Astrocyte (in vitro differentiated cells and primary cell): ENCODE results near the gene ACBD3. TPM values are rescaled to one million over a fixed set of nuclear protein-coding genes. Genes with fewer than 3 reads are reported as not detected.
"Not testable (repeated sequence)": the region's sequence is repeated elsewhere in the genome, so short reads cannot be mapped to it uniquely, and the experiment has no call there.

Source experiments
- DNase-seq: peaks from one replicate; pipeline ENCODE4 v3.0.0-alpha.2; 2010; ENCODE audit warnings: low read depth
- FAIRE-seq: peaks from 2 replicates; lab custom pipeline; 2011; peaks lifted over from hg19 to GRCh38; lab: Jason Lieb, UNC
- H2AFZ ChIP-seq: 2 replicates; pipeline ENCODE4 v1.6.0; 2012; ENCODE audit warnings: low read depth, low read length, inconsistent platforms
- H3K27ac ChIP-seq: 2 replicates; pipeline ENCODE4 v1.5.1; 2011; ENCODE audit warnings: low read depth, low read length, inconsistent platforms
- H3K27me3 ChIP-seq: 2 replicates; pipeline ENCODE4 v1.6.0; 2011; ENCODE audit warnings: low read length, inconsistent platforms; ENCODE audit not compliant: insufficient read depth
- H3K36me3 ChIP-seq: 2 replicates; pipeline ENCODE4 v1.5.1; 2011; ENCODE audit warnings: low read length, inconsistent platforms; ENCODE audit not compliant: insufficient read depth
- H3K4me1 ChIP-seq: 2 replicates; pipeline ENCODE4 v1.5.1; 2011; ENCODE audit warnings: low read length, inconsistent platforms; ENCODE audit not compliant: insufficient read depth
- H3K4me2 ChIP-seq: 2 replicates; pipeline ENCODE4 v1.6.0; 2012; ENCODE audit warnings: low read length, inconsistent platforms
- H3K4me3 ChIP-seq: 2 replicates; pipeline ENCODE4 v1.5.1; 2011; ENCODE audit warnings: low read depth, mild to moderate bottlenecking, low read length, inconsistent platforms; ENCODE audit not compliant: insufficient read depth
- H3K79me2 ChIP-seq: 2 replicates; pipeline ENCODE4 v1.6.0; 2012; ENCODE audit warnings: mild to moderate bottlenecking, low read length, inconsistent platforms; ENCODE audit not compliant: insufficient read depth
- H3K9ac ChIP-seq: 2 replicates; pipeline ENCODE4 v1.6.0; 2012; ENCODE audit warnings: mild to moderate bottlenecking, low read length, inconsistent platforms
- H3K9me3 ChIP-seq: 2 replicates; pipeline ENCODE4 v1.5.1; 2012; ENCODE audit warnings: low read depth, mild to moderate bottlenecking, low read length, inconsistent platforms; ENCODE audit not compliant: insufficient read depth
- H4K20me1 ChIP-seq: 2 replicates; pipeline ENCODE4 v1.6.0; 2012; ENCODE audit warnings: low read length, inconsistent platforms; ENCODE audit not compliant: insufficient read depth
- H3K27ac Mint-ChIP-seq: one replicate; pipeline ENCODE4 v1.8.0; 2021; ENCODE audit warnings: mild to moderate bottlenecking, mixed read lengths; ENCODE audit not compliant: unreplicated experiment
- H3K27me3 Mint-ChIP-seq: one replicate; pipeline ENCODE4 v1.8.0; 2021; ENCODE audit warnings: low read depth, mixed read lengths; ENCODE audit not compliant: unreplicated experiment
- H3K36me3 Mint-ChIP-seq: one replicate; pipeline ENCODE4 v1.8.0; 2021; ENCODE audit warnings: low read depth, mixed read lengths; ENCODE audit not compliant: unreplicated experiment
- H3K4me1 Mint-ChIP-seq: one replicate; pipeline ENCODE4 v1.8.0; 2021; ENCODE audit warnings: low read depth, mixed read lengths; ENCODE audit not compliant: unreplicated experiment
- H3K4me3 Mint-ChIP-seq: one replicate; pipeline ENCODE4 v1.8.0; 2021; ENCODE audit warnings: mild to moderate bottlenecking, moderate library complexity, mixed read lengths; ENCODE audit not compliant: unreplicated experiment
- H3K9me3 Mint-ChIP-seq: one replicate; pipeline ENCODE4 v1.8.0; 2021; ENCODE audit warnings: mild to moderate bottlenecking, mixed read lengths; ENCODE audit not compliant: unreplicated experiment
- EZH2 ChIP-seq: IDR thresholded peaks from 2 replicates; pipeline ENCODE4 v1.6.1; 2012; ENCODE audit warnings: mild to moderate bottlenecking, low read length, inconsistent platforms; ENCODE audit not compliant: insufficient read depth
- total RNA-seq: library from RNA; stranded (reverse); gene quantifications from 2 replicates; pipeline ENCODE4 v1.2.1, GENCODE V29; 2021
- TF ChIP-seq, protein P1 (sequence below): IDR thresholded peaks from 2 replicates; pipeline ENCODE4 v1.5.1; 2011; ENCODE audit warnings: low read depth, mild to moderate bottlenecking, inconsistent platforms, low read length, moderate library complexity; ENCODE audit not compliant: insufficient read depth

Gene ACBD3
- total RNA-seq, 1 donor from 2014 or later: 66.7 TPM

DNA sequence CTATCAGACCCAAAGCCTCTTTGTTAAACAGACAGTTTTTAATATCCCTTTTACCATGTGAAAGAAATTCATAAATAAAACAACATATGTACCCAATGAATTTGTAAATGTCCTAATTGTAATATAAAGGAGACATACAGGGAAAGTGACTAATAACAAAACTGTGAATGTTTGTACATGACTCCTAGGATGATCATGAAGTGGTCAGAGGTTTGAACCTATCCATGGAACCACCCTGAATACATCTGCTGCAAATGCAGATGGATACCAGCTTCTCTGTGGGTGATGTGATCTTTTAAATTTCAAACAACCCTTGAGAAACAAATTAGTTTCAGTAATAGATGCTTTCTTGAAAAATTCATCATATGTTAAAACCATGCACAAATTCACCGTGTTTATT, 16.7 kb upstream of the ACBD3 start:
- Histone ChIP-seq H3K36me3 (no peaks in the 10 kb centered on the region), H3K9ac (no peak overlapping the region), H4K20me1 (no peaks in the 10 kb centered on the region), H3K4me3 (no peak overlapping the region), H3K9me3 (no peaks in the 10 kb centered on the region), H3K79me2 (no peaks in the 10 kb centered on the region), H2AFZ (no peak overlapping the region), H3K4me2 (no peak overlapping the region), H3K4me1 (no peaks in the 10 kb centered on the region), H3K27me3 (no peaks in the 10 kb centered on the region), H3K27ac (no peak overlapping the region)
- H3K27me3 Mint-ChIP-seq: peaks cover 13% of the 10 kb centered on the region
- peaks cover 3% of the 10 kb centered on the region for H3K9me3 Mint-ChIP-seq
- no peak overlapping the region for H3K27ac Mint-ChIP-seq
- TF ChIP-seq, protein P1, sequence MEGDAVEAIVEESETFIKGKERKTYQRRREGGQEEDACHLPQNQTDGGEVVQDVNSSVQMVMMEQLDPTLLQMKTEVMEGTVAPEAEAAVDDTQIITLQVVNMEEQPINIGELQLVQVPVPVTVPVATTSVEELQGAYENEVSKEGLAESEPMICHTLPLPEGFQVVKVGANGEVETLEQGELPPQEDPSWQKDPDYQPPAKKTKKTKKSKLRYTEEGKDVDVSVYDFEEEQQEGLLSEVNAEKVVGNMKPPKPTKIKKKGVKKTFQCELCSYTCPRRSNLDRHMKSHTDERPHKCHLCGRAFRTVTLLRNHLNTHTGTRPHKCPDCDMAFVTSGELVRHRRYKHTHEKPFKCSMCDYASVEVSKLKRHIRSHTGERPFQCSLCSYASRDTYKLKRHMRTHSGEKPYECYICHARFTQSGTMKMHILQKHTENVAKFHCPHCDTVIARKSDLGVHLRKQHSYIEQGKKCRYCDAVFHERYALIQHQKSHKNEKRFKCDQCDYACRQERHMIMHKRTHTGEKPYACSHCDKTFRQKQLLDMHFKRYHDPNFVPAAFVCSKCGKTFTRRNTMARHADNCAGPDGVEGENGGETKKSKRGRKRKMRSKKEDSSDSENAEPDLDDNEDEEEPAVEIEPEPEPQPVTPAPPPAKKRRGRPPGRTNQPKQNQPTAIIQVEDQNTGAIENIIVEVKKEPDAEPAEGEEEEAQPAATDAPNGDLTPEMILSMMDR: no peak
- no peak for TF ChIP-seq EZH2
- DNase-seq (no peak), FAIRE-seq (no peak)
- H3K36me3 Mint-ChIP-seq: no peaks in the 10 kb centered on the region
- no peaks in the 10 kb centered on the region for H3K4me1 Mint-ChIP-seq
- no peak overlapping the region for H3K4me3 Mint-ChIP-seq

DNA sequence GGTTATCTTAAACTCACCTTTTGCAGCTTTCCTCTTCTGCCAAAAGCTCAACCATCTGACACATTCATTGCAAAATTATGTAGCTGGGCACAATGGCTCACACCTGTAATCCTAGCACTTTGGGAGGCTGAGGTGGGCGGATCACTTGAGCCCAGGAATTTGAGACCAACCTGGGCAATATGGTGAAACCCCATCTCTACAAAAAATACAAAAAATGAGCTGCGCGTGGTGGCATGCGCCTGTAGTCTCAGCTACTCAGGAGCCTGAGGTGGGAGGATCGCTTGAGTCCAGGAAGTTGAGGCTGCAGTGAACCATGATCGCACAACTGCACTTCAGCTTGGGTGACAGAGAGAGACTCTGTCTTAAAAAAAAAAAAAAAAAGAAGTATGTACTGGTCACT, 16.1 kb upstream of the ACBD3 start:
- H3K27me3 ChIP-seq, FAIRE-seq: not testable (repeated sequence)

DNA sequence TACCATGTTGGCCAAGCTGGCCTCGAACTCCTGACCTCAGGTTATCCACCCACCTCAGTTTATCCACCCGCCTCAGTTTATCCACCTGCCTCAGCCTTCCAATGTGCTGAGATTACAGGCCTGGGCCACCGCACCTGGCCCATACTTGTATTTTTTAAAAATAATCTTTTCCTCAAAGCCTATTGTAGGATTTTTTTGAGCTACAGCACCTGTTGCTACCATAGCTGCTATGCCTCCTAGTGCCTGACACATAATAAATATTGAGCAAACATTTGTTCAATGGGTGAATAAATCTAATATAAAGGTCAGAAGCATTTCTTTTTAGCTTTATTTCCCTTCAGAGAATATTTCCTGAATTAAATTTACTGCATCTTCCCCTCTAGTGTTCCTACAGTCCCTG, 15.7 kb upstream of the ACBD3 start:
- Histone ChIP-seq H3K36me3 (no peaks in the 10 kb centered on the region), H4K20me1 (no peaks in the 10 kb centered on the region), H3K27ac (no peak overlapping the region), H3K79me2 (no peaks in the 10 kb centered on the region), H3K9ac (no peak overlapping the region), H2AFZ (no peak overlapping the region), H3K4me3 (no peak overlapping the region), H3K4me1 (no peaks in the 10 kb centered on the region), H3K27me3 (no peaks in the 10 kb centered on the region), H3K9me3 (no peaks in the 10 kb centered on the region), H3K4me2 (no peak overlapping the region)
- TF ChIP-seq, protein P1: no peak
- TF ChIP-seq EZH2: no peak
- H3K4me3 Mint-ChIP-seq: no peak overlapping the region
- no peak for FAIRE-seq
- no peak for DNase-seq
- no peak overlapping the region for H3K27ac Mint-ChIP-seq
- peaks cover 3% of the 10 kb centered on the region for H3K9me3 Mint-ChIP-seq
- peaks cover 13% of the 10 kb centered on the region for H3K27me3 Mint-ChIP-seq
- no peaks in the 10 kb centered on the region for H3K4me1 Mint-ChIP-seq
- no peaks in the 10 kb centered on the region for H3K36me3 Mint-ChIP-seq

More for the DNA sequence above, 16.1 kb upstream of the ACBD3 start:
- H3K27ac ChIP-seq, H3K4me1 Mint-ChIP-seq, H3K9ac ChIP-seq, H3K27ac Mint-ChIP-seq, H3K4me1 ChIP-seq, H3K4me3 ChIP-seq, H3K9me3 Mint-ChIP-seq, H3K9me3 ChIP-seq, H2AFZ ChIP-seq, DNase-seq, H3K36me3 ChIP-seq, H4K20me1 ChIP-seq, H3K36me3 Mint-ChIP-seq, H3K4me2 ChIP-seq, H3K4me3 Mint-ChIP-seq, H3K79me2 ChIP-seq: not testable (repeated sequence)
- H3K27me3 Mint-ChIP-seq: peaks cover 13% of the 10 kb centered on the region
